Immature natural killer cell (primary cell): Measurements from ENCODE around the gene SRSF5. TPM values are rescaled to one million over a fixed set of nuclear protein-coding genes. Genes with fewer than 3 reads are reported as not detected.
"Not testable (repeated sequence)": the region's sequence is repeated elsewhere in the genome, so short reads cannot be mapped to it uniquely, and the experiment has no call there.

ENCODE experiments used
- DNase-seq, 3 donors: peaks; one replicate each; pipeline ENCODE4 v3.0.0; 2022; ENCODE audit warnings: mixed read lengths in 1 of 3
- H3K27ac Mint-ChIP-seq, 6 donors: one replicate each; pipeline ENCODE4 v1.8.0; 2020; ENCODE audit warnings: mixed read lengths in 6 of 6, mild to moderate bottlenecking in 5 of 6, inconsistent platforms in 4 of 6, moderate library complexity in 3 of 6
- H3K27me3 Mint-ChIP-seq, 3 donors: one replicate each; pipeline ENCODE4 v1.8.0; 2020 to 2021; ENCODE audit warnings: low read depth in 3 of 3, mild to moderate bottlenecking in 3 of 3, mixed read lengths in 3 of 3, moderate library complexity in 3 of 3, inconsistent platforms in 1 of 3
- H3K36me3 Mint-ChIP-seq, 3 donors: one replicate each; pipeline ENCODE4 v1.8.0; 2020; ENCODE audit warnings: mixed read lengths in 3 of 3, inconsistent platforms in 2 of 3, mild to moderate bottlenecking in 2 of 3
- H3K4me1 Mint-ChIP-seq, 2 donors: one replicate each; pipeline ENCODE4 v1.8.0; 2020; ENCODE audit warnings: inconsistent platforms in 2 of 2, mild to moderate bottlenecking in 2 of 2, mixed read lengths in 2 of 2, moderate library complexity in 1 of 2
- H3K4me3 Mint-ChIP-seq, 5 donors: one replicate each; pipeline ENCODE4 v1.8.0; 2020; ENCODE audit warnings: mild to moderate bottlenecking in 5 of 5, mixed read lengths in 5 of 5, inconsistent platforms in 3 of 5, moderate library complexity in 3 of 5
- H3K9me3 Mint-ChIP-seq, 6 donors: one replicate each; pipeline ENCODE4 v1.8.0; 2020; ENCODE audit warnings: mild to moderate bottlenecking in 6 of 6, mixed read lengths in 6 of 6, inconsistent platforms in 4 of 6, moderate library complexity in 3 of 6
- polyA plus RNA-seq, 3 donors: library from polyadenylated mRNA; unstranded; fragments of 300-500 nt; fragmentation: Illumina TruSeq; gene quantifications; one replicate each; pipeline ENCODE4 v1.2.3, GENCODE V29; 2021

SRSF5 gene
- 100 to 1,000 TPM; 635 to 806 (median 639) TPM for polyA plus RNA-seq

DNA sequence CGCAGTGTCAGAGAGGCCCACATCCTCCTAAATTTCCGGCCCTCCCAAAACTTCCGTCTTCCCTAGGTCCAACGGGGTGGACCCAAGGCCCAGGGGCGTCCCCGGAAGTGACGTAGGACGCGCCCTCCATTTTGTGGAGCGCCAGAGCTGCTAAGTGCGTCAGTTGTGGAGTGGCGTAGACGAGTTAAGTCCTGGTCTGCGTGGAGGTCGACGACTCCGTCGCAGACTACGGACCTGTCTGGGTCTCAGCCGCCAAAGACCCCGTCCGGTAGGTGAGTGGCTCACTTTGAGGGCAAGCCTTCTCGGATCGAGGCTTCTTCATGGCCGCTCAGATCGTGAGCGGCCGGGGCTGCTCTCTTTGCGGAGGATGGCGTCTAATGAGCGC, at the start of gene SRSF5:
SRSF5 (plus strand) TSS at position 159 of the 385 bp plus-strand sequence. CDS start 1,015 bp downstream, outside the sequence.
- peaks cover 36 to 59% (median 49%) of the 10 kb centered on the region in 3 donors for H3K27me3 Mint-ChIP-seq

DNA sequence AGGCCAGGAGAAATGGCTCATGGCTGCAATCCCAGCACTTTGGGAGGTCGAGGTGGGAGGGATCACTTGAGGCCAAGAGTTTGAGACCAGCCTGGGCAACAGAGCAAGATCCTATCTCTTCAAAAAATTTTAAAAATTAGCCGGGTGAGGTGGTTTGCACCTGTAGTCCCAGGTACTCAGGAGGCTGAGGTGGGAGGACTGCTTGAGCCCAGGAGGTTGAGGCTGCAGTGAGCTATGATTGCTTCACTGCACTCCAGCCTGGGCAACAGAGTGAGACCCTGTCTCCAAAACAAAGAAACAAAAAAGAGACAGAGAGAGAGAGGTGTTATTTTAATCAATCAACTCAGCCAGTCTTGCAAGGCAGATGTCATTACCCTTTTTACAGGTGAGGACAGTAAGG, 48.3 kb upstream of the SRSF5 start:
- peaks cover 52 to 62% of the 10 kb centered on the region in 2 donors for H3K4me1 Mint-ChIP-seq
- H3K9me3 Mint-ChIP-seq, H3K4me3 Mint-ChIP-seq, H3K36me3 Mint-ChIP-seq, DNase-seq: not testable (repeated sequence)
- peaks cover 2 to 19% (median 17%) of the 10 kb centered on the region in 3 donors for H3K27me3 Mint-ChIP-seq
- peak overlapping the region; percentile 73 to 98 (median 97) for H3K27ac Mint-ChIP-seq

More for the DNA sequence above, at the start of gene SRSF5:
- Mint-ChIP-seq H3K27ac (peak within 1 kb of the TSS; percentile 100), H3K9me3 (peaks cover 0 to 5% (median 1%) of the 10 kb centered on the region in 6 donors), H3K4me3 (peak within 1 kb of the TSS; percentile 94 to 100 (median 99)), H3K36me3 (peaks cover 31 to 44% (median 38%) of the 10 kb centered on the region in 3 donors), H3K4me1 (peaks cover 63 to 80% of the 10 kb centered on the region in 2 donors)
- peak; percentile 95 to 96 (median 95) for DNase-seq

- DNase-seq = no peak
- Mint-ChIP-seq H3K36me3 (no peaks in the 10 kb centered on the region), H3K27me3 (peaks cover under 1 to 18% (median 15%) of the 10 kb centered on the region in 3 donors), H3K4me3 (no peak overlapping the region), H3K4me1 (peaks cover 43 to 53% of the 10 kb centered on the region in 2 donors), H3K27ac (peak overlapping the region in 3 of 6 donors; percentile 46 to 80 (median 46)), H3K9me3 (no peaks in the 10 kb centered on the region)
Observed at GRCh38 chr14:69719501-69719951, 47.4 kb upstream of the SRSF5 start.

- H3K36me3 Mint-ChIP-seq = no peaks in the 10 kb centered on the region
- peaks cover 37 to 44% of the 10 kb centered on the region in 2 donors for H3K4me1 Mint-ChIP-seq
- H3K4me3 Mint-ChIP-seq = no peak overlapping the region
- no peaks in the 10 kb centered on the region for H3K9me3 Mint-ChIP-seq
- H3K27me3 Mint-ChIP-seq = peaks cover 0 to 13% (median 11%) of the 10 kb centered on the region in 3 donors
- no peak for DNase-seq
- peak overlapping the region in 2 of 6 donors; percentile 16 to 18 for H3K27ac Mint-ChIP-seq
Observed at GRCh38 chr14:69720912-69721311, 46.0 kb upstream of the SRSF5 start.

- Mint-ChIP-seq H3K9me3 (no peaks in the 10 kb centered on the region), H3K4me1 (peaks cover 43 to 47% of the 10 kb centered on the region in 2 donors), H3K27me3 (peaks cover 0 to 7% (median 0%) of the 10 kb centered on the region in 3 donors), H3K27ac (peak overlapping the region; percentile 80 to 94 (median 89)), H3K36me3 (no peaks in the 10 kb centered on the region), H3K4me3 (peak overlapping the region; percentile 64 to 84 (median 77))
- peak; percentile 86 to 90 (median 88) for DNase-seq
Observed at GRCh38 chr14:69726761-69727511, 40.0 kb upstream of the SRSF5 start.

DNA sequence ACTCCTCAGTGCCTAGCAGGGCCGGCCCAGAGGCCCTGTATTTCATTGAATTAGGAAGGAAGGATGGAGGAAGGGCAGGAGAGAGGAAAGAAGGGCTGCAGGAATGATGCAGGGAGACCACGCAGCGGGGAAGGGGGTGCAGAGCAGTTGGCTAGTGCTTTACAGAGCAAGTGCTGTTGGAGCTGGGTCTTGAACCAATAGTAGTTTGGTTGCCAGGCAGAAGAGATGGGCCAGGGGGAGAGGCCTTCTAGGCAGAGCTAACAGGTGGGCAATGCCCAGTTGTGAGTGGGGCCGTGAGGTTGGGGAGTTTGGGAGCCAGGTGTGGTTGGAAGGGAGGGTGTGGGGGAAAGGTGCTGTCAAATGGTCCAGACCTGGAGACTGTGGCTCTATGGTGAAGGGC, 39.1 kb upstream of the SRSF5 start:
- no peaks in the 10 kb centered on the region for H3K9me3 Mint-ChIP-seq
- no peaks in the 10 kb centered on the region for H3K36me3 Mint-ChIP-seq
- peaks cover 0 to 4% (median 0%) of the 10 kb centered on the region in 3 donors for H3K27me3 Mint-ChIP-seq
- H3K4me3 Mint-ChIP-seq = peak overlapping the region; percentile 19 to 84 (median 77)
- no peak for DNase-seq
- peak overlapping the region; percentile 79 to 94 (median 89) for H3K27ac Mint-ChIP-seq
- peaks cover 43 to 47% of the 10 kb centered on the region in 2 donors for H3K4me1 Mint-ChIP-seq

DNA sequence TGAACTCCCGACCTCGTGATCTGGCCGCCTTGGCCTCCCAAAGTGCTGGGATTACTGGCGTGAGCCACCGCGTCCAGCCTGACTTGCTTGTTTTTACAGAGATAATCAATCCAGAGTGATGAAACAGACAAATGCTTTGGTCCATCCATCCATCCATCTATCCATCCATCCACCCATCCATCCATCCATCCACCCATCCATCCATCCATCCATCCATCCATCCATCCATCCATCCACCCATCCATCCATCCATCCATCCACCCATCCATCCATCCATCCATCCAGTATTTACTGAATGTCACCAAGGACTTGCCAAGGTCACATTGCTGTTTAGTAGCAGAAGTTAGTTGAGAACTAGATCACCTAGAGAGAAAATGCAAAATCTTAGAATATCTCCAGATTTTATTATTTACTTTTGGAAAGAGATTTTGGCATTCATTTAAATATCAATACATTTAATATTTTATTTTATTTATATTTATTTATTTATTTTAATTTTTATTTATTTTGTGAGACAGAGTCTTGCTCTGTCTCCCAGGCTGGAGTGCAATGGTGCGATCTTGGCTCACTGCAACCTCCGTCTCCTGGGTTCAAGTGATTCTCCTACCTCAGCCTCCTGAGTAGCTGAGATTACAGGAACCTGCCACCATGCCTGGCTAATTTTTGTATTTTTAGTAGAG, 34.9 kb upstream of the SRSF5 start:
- not testable (repeated sequence) for H3K27me3 Mint-ChIP-seq, DNase-seq, H3K4me3 Mint-ChIP-seq, H3K36me3 Mint-ChIP-seq, H3K9me3 Mint-ChIP-seq
- Mint-ChIP-seq H3K4me1 (peaks cover 29 to 33% of the 10 kb centered on the region in 2 donors), H3K27ac (peak overlapping the region in 2 of 6 donors; percentile 15 to 82)

- H3K4me3 Mint-ChIP-seq, H3K27me3 Mint-ChIP-seq, H3K4me1 Mint-ChIP-seq, H3K27ac Mint-ChIP-seq, DNase-seq, H3K9me3 Mint-ChIP-seq, H3K36me3 Mint-ChIP-seq: not testable (repeated sequence)
Observed at GRCh38 chr14:69736405-69736804, 30.5 kb upstream of the SRSF5 start.

- H3K4me1 Mint-ChIP-seq = no peaks in the 10 kb centered on the region
- H3K36me3 Mint-ChIP-seq = peaks cover 0 to 2% (median under 1%) of the 10 kb centered on the region in 3 donors
- H3K9me3 Mint-ChIP-seq = no peaks in the 10 kb centered on the region
- DNase-seq = no peak
- H3K27me3 Mint-ChIP-seq = peaks cover 0 to 3% (median 0%) of the 10 kb centered on the region in 3 donors
- H3K4me3 Mint-ChIP-seq = no peak overlapping the region
- no peak overlapping the region for H3K27ac Mint-ChIP-seq
Observed at GRCh38 chr14:69741055-69741454, 25.9 kb upstream of the SRSF5 start.

DNA sequence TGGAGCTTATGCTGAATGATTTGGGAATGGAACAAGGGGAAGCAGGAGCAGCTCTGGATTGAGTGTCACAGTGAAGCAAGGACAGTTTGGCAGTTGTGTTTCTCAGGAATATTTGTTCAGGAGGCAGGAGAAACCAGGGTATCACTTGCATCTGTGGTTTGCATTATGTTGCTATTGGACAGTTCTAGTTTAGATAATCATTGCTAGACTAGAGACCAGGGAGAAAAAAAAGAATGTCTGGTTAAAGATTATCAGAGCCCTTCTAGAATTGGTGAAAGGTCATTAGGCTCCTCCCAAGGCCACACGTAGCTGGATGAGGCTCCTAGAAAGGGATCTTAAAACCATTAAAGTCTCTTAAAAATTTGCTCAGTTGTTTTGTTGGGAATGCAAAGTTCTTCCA, 17.0 kb upstream of the SRSF5 start:
- peak overlapping the region in 1 of 6 donors; percentile 5 for H3K27ac Mint-ChIP-seq

DNA sequence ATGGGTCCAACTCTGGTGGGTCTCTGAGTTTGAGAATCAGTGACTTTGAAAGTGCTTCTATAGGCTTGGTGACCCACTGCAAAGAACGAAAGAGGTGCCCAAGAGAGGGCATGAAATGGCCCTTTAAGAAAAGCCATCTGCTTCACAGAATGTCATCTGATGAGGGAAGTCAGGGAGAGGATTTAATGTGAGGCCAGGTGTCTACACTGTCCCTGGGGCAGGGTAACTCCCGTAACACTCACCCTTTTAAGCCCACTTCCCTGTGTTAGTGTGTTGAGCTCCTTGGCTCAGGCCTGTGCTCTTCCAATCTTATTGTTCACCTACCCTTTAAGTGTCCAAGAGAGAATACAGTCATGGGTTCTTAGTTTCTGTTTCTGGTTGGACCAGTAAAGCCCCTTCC, 16.4 kb upstream of the SRSF5 start:
- DNase-seq = no peak
- Mint-ChIP-seq H3K27ac (no peak overlapping the region), H3K36me3 (no peaks in the 10 kb centered on the region), H3K27me3 (peaks cover 0 to 1% (median 0%) of the 10 kb centered on the region in 3 donors), H3K4me3 (no peak overlapping the region), H3K4me1 (peaks cover 4 to 5% of the 10 kb centered on the region in 2 donors), H3K9me3 (no peaks in the 10 kb centered on the region)

More for the DNA sequence above, 17.0 kb upstream of the SRSF5 start:
- Mint-ChIP-seq H3K27me3 (peaks cover 0 to 1% (median 0%) of the 10 kb centered on the region in 3 donors), H3K4me3 (no peak overlapping the region), H3K9me3 (no peaks in the 10 kb centered on the region), H3K36me3 (no peaks in the 10 kb centered on the region), H3K4me1 (peaks cover 0 to 2% of the 10 kb centered on the region in 2 donors)
- no peak for DNase-seq

- Mint-ChIP-seq H3K4me3 (no peak overlapping the region), H3K4me1 (peaks cover 9 to 11% of the 10 kb centered on the region in 2 donors), H3K9me3 (no peaks in the 10 kb centered on the region), H3K27me3 (peaks cover 0 to 1% (median 0%) of the 10 kb centered on the region in 3 donors), H3K27ac (peak overlapping the region in 1 of 6 donors; percentile 26), H3K36me3 (no peaks in the 10 kb centered on the region)
- no peak for DNase-seq
Observed at GRCh38 chr14:69752773-69753172, 14.2 kb upstream of the SRSF5 start.

- Mint-ChIP-seq H3K9me3 (no peaks in the 10 kb centered on the region), H3K4me1 (peaks cover 9 to 11% of the 10 kb centered on the region in 2 donors), H3K27ac (no peak overlapping the region), H3K36me3 (no peaks in the 10 kb centered on the region), H3K4me3 (no peak overlapping the region), H3K27me3 (peaks cover 0 to 3% (median 1%) of the 10 kb centered on the region in 3 donors)
- no peak for DNase-seq
Observed at GRCh38 chr14:69753860-69754259, 13.1 kb upstream of the SRSF5 start.

DNA sequence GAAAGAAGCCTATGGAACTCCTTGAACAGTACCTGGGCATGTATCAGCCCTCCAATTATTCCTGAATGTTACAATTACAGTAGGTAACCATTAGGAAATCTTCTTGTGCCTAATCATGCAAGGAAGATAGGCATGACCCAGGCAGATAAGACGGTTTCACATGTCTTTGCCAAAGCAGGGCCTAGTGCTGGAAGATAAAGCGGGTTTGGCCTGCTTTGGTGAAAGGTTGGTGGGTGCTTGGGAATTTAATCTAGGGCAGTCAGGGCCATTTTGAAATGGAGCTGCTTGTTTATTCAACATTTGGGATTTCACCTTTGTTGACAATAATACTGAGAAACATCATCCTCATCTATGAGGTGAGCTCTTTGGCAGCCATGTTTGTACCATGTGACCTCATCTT, 12.5 kb upstream of the SRSF5 start:
- DNase-seq = no peak
- H3K27ac Mint-ChIP-seq = no peak overlapping the region
- peaks cover 9 to 11% of the 10 kb centered on the region in 2 donors for H3K4me1 Mint-ChIP-seq
- H3K4me3 Mint-ChIP-seq = no peak overlapping the region
- no peaks in the 10 kb centered on the region for H3K9me3 Mint-ChIP-seq
- no peaks in the 10 kb centered on the region for H3K36me3 Mint-ChIP-seq
- peaks cover 0 to 3% (median 1%) of the 10 kb centered on the region in 3 donors for H3K27me3 Mint-ChIP-seq
